Coronary artery (tissue), 2 donors: Measurements from ENCODE around the gene ME3.

ENCODE experiments used
- DNase-seq: peaks from one replicate; pipeline ENCODE4 v3.0.0-alpha.2; 2017; ENCODE audit warnings: low spot score
- H3K27ac ChIP-seq, 2 donors: fragments of 200-600 bp; sonication (generic); one replicate each; pipeline ENCODE4 v1.5.1; 2016 to 2019
- H3K4me3 ChIP-seq: fragments of 200-600 bp; sonication (generic); 2 replicates; pipeline ENCODE4 v1.5.1; 2016; ENCODE audit warnings: mild to moderate bottlenecking, moderate library complexity
- CTCF ChIP-seq: fragments of 200-600 bp; sonication (generic); IDR thresholded peaks from one replicate; pipeline ENCODE4 v1.5.1; 2019; ENCODE audit warnings: antibody characterized with exemption

The ME3 gene

GRCh38 chr11:86487671-86488070 lies 184.7 kb downstream of the ME3 start:
- DNase-seq, result no peak
- no peak overlapping the region for H3K27ac ChIP-seq
- H3K4me3 ChIP-seq, result no peak overlapping the region
- no peak for TF ChIP-seq CTCF

DNA sequence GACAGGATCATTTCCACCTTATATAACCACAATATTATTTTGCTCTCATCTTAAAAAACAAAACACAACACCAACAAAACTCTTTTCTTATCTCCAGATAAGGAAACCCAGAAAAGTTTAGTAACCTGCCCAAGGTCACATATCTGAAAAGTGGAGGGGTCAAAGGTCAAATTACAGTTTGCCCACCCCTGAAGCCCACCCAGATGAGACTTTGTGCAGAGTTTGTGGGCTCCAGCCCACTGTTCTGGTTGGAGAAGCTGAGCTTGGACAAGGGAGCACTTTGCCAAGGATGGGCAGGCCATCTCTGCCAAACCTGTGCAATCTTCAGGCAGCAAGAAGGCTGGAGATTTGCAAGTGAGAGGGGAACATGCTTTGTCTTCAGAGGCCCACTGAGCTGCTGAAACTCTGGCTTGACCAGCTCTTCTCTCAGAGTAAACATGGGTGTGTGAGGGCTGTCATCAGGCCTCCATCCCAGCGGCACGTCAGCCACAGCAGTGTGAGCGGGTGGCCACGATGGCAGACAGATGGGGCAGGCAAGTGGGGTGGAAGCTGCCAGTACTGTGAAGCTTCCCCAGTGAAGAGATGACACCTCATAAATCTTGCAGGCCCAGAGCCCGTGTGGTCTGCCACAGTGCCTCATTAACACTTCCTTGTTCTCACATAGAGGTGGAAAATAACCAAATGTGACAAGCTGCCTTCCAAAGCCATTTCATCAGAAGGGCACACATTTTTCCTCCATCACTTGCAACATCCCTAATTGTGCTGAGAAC lies 186.0 kb downstream of the ME3 start:
- peak overlapping the region in 1 of 2 donors; percentile 4 for H3K27ac ChIP-seq
- no peak for DNase-seq
- H3K4me3 ChIP-seq, result no peak overlapping the region
- no peak for TF ChIP-seq CTCF

GRCh38 chr11:86484795-86485166 lies 187.6 kb downstream of the ME3 start:
- DNase-seq, result peak; percentile 9
- H3K4me3 ChIP-seq, result no peak overlapping the region
- TF ChIP-seq CTCF, result no peak
- H3K27ac ChIP-seq, result peak overlapping the region; percentile 56 to 85

DNA sequence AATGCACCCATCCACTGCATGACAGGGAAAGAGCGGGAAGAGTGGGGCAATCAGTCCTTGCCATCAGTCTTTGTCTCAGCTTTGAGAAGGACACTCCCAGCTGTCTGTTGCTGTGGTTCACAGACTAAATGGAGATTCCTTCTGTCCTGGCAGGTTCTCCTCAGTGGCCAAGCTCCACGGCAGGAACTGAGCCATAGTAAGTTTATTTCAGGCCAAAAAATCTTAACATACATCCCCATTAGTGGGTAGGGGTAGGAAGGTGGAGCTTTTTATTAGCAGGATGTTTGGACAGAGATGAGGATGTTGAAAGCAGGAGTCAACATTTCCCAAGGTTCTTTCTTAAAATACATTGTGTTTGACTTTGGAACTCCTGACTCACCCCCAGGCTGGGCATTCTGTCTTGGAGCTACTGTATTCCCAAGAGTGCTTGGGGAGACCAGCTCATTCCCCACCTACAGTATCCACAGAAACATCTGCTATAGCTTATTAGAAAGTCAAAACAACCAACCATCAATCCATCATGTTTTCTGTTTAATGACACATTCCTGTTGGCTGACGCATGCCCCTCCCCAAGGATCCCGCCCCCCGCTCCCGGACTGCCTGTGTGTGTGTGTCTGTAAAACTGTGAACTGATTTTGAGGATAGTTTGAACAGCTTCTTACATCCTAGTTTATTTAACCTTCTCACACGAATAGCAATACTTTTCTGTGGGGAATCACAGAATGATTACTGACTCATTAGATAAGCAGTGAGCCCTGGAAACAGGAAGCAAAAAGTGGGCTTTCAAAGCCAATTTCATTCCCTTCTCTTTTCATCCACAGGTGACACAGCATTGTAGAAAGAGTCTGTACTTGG lies 188.2 kb downstream of the ME3 start:
- no peak for TF ChIP-seq CTCF
- Histone ChIP-seq H3K4me3 (peak overlapping the region; percentile 15), H3K27ac (peak overlapping the region; percentile 56 to 85)
- DNase-seq, result peak; percentile 84

DNA sequence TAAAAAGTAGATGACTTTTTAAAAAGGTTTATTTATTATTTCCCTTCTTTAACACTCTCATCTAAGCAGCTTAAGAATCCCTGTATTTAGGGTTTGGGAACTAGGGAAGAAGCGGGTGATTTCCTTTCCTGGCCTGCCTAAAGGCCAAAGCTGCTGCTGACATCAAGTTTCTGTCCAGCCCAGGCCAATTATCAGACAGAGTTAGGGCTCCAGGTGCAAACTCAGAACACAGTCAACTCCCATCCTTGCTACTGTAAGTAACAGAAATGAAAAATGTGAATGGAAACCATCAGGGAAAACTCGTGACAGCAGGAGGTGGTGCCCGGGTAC lies 188.8 kb downstream of the ME3 start:
- Histone ChIP-seq H3K4me3 (no peak overlapping the region), H3K27ac (peak overlapping the region; percentile 56 to 85)
- DNase-seq, result no peak
- TF ChIP-seq CTCF, result no peak

DNA sequence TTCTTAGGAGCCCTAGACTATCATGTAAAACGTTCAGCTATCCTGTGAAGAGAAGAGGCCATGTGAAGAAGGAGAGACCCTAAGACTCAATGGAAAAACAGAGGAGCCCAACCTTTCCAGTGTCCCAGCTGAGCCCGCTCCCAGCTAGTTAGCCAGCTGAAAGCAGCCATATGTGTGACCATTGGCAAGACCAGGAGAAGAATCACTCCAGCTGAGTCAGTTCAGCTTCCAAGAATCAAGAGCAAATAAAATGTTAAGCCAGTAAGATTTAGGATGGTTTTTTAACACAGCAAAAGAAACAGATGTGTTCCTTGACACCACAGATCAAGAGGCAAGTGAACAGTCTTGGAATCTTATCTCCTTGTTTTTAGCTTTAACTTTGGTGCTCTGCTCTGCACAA lies 189.7 kb downstream of the ME3 start:
- no peak for TF ChIP-seq CTCF
- DNase-seq, result no peak
- H3K4me3 ChIP-seq, result no peak overlapping the region
- H3K27ac ChIP-seq, result peak overlapping the region in 1 of 2 donors; percentile 85
